Right lobe of liver (tissue), 4 donors: Measurements from ENCODE around the gene OR6B3.

ENCODE experiments used
- CTCF ChIP-seq, 4 donors: fragments of 200-600 bp in 3 of 4; fragments of 450-650 bp in 1 of 4; IDR thresholded peaks; one replicate each; pipeline versions ENCODE4 v1.5.1 to v1.8.0; 2016 to 2022; ENCODE audit warnings: antibody characterized with exemption in 4 of 4, mild to moderate bottlenecking in 2 of 4
- POLR2A ChIP-seq: fragments of 450-650 bp; IDR thresholded peaks from one replicate; pipeline ENCODE4 v1.6.1; 2017; ENCODE audit warnings: antibody characterized with exemption, mild to moderate bottlenecking
- donor health status: DM: no; HTN: no; CAD: no.
- donor health status: DM: no; HTN: no; CAD: no.
- donor health status: DM: no; HTN: yes; CAD: no.

DNA sequence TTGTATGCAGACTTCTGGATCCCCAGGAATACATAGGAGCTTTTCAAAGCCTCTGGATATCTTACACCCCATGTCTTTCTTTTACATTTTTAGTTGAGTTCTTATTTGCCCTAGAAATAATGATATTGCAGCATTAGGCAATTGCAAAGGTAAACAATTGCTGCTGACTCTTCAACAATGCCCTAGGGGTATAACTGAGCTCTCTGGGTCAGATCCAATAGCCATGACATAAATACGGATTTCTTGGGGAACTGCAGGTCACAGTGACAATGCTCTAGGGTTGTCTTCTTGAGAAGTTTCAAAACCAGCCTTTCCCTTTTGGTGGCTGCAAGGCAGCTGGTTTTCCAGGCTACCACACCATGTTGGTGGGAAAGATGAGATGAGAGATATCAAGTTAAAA lies 16.5 kb upstream of the OR6B3 start:
- TF ChIP-seq CTCF (IDR thresholded peaks at IDR 0.05) = no peak
- TF ChIP-seq POLR2A = no peak
